Coronary artery (tissue), 2 donors: ENCODE results near the gene GALNTL6.

Experiments
- DNase-seq: peaks from one replicate; pipeline ENCODE4 v3.0.0-alpha.2; 2017; ENCODE audit warnings: low spot score
- H3K27ac ChIP-seq, 2 donors: fragments of 200-600 bp; sonication (generic); one replicate each; pipeline ENCODE4 v1.5.1; 2016 to 2019
- H3K4me3 ChIP-seq: fragments of 200-600 bp; sonication (generic); 2 replicates; pipeline ENCODE4 v1.5.1; 2016; ENCODE audit warnings: mild to moderate bottlenecking, moderate library complexity
- CTCF ChIP-seq: fragments of 200-600 bp; sonication (generic); IDR thresholded peaks from one replicate; pipeline ENCODE4 v1.5.1; 2019; ENCODE audit warnings: antibody characterized with exemption

The GALNTL6 gene

GRCh38 chr4:171924746-171925376, 111.7 kb downstream of the GALNTL6 start:
- Histone ChIP-seq H3K27ac (no peak overlapping the region), H3K4me3 (no peak overlapping the region)
- no peak for TF ChIP-seq CTCF
- DNase-seq, result no peak

GRCh38 chr4:171928336-171928735, 115.1 kb downstream of the GALNTL6 start:
- TF ChIP-seq CTCF, result no peak
- Histone ChIP-seq H3K4me3 (no peak overlapping the region), H3K27ac (no peak overlapping the region)
- no peak for DNase-seq

GRCh38 chr4:171929477-171929876, 116.3 kb downstream of the GALNTL6 start:
- Histone ChIP-seq H3K27ac (no peak overlapping the region), H3K4me3 (no peak overlapping the region)
- TF ChIP-seq CTCF, result no peak
- no peak for DNase-seq

GRCh38 chr4:171929907-171930306, 116.7 kb downstream of the GALNTL6 start:
- H3K27ac ChIP-seq, result no peak overlapping the region
- DNase-seq, result no peak
- no peak overlapping the region for H3K4me3 ChIP-seq
- TF ChIP-seq CTCF, result no peak

- Histone ChIP-seq H3K4me3 (no peak overlapping the region), H3K27ac (no peak overlapping the region)
- no peak for DNase-seq
- TF ChIP-seq CTCF, result no peak
Measured at GRCh38 chr4:171932238-171932637, 119.0 kb downstream of the GALNTL6 start.

GRCh38 chr4:171940656-171941055, 127.5 kb downstream of the GALNTL6 start:
- no peak for TF ChIP-seq CTCF
- no peak overlapping the region for H3K4me3 ChIP-seq
- no peak overlapping the region for H3K27ac ChIP-seq
- no peak for DNase-seq

- no peak for TF ChIP-seq CTCF
- DNase-seq, result no peak
- no peak overlapping the region for H3K4me3 ChIP-seq
- no peak overlapping the region for H3K27ac ChIP-seq
Measured at GRCh38 chr4:171947400-171947799, 134.2 kb downstream of the GALNTL6 start.
